OCI-LY1 (cell line): ENCODE data around the gene GPR158.

Experiments
- H2AFZ ChIP-seq: fragments of 200-600 bp; sonication (generic), shearing (Covaris generic); 2 replicates; pipeline ENCODE4 v1.6.0; 2014; ENCODE audit warnings: antibody characterized with exemption, mild to moderate bottlenecking, low read length
- H3F3A ChIP-seq: fragments of 200-600 bp; sonication (generic), shearing (Covaris generic); 2 replicates; pipeline ENCODE4 v1.6.0; 2014; ENCODE audit warnings: mild to moderate bottlenecking, antibody characterized with exemption, low read length, moderate library complexity; ENCODE audit not compliant: insufficient read depth
- H3K27ac ChIP-seq: fragments of 200-600 bp; sonication (generic); 2 replicates; pipeline ENCODE4 v1.5.1; 2014; ENCODE audit warnings: low read length, mixed run types, mild to moderate bottlenecking, low read depth; ENCODE audit not compliant: poor library complexity, severe bottlenecking
- H3K27me3 ChIP-seq: fragments of 200-600 bp; sonication (generic); 2 replicates; pipeline ENCODE4 v1.6.0; 2014; ENCODE audit warnings: antibody characterized with exemption, mild to moderate bottlenecking, low read length, moderate library complexity; ENCODE audit not compliant: insufficient read depth
- H3K36me3 ChIP-seq: fragments of 200-600 bp; sonication (generic); 2 replicates; pipeline ENCODE4 v1.6.1; 2014; ENCODE audit warnings: mild to moderate bottlenecking, antibody characterized with exemption, low read length, moderate library complexity, mixed read lengths; ENCODE audit not compliant: insufficient read depth
- H3K4me1 ChIP-seq: fragments of 200-600 bp; sonication (generic); 2 replicates; pipeline ENCODE4 v1.5.1; 2014; ENCODE audit warnings: mild to moderate bottlenecking, low read length, moderate library complexity; ENCODE audit not compliant: insufficient read depth, severe bottlenecking
- H3K4me2 ChIP-seq: fragments of 200-600 bp; sonication (generic), shearing (Covaris generic); 2 replicates; pipeline ENCODE4 v1.6.1; 2014; ENCODE audit warnings: low read length
- H3K4me3 ChIP-seq: fragments of 200-600 bp; sonication (generic); 2 replicates; pipeline ENCODE4 v1.5.1; 2014; ENCODE audit warnings: low read length, low read depth, mild to moderate bottlenecking, mixed read lengths; ENCODE audit not compliant: poor library complexity, severe bottlenecking
- H3K79me2 ChIP-seq: fragments of 200-600 bp; shearing (Covaris generic); 2 replicates; pipeline ENCODE4 v1.6.1; 2016; ENCODE audit warnings: mixed run types, low read length, mixed read lengths; ENCODE audit not compliant: insufficient read depth
- H3K9ac ChIP-seq: fragments of 200-600 bp; sonication (generic), shearing (Covaris generic); 2 replicates; pipeline ENCODE4 v1.6.1; 2014; ENCODE audit warnings: mild to moderate bottlenecking, low read length, mixed read lengths
- H3K9me2 ChIP-seq: fragments of 200-600 bp; sonication (generic), shearing (Covaris generic); 2 replicates; pipeline ENCODE4 v1.6.1; 2014; ENCODE audit warnings: low read depth, mild to moderate bottlenecking, low read length, mixed read lengths
- H3K9me3 ChIP-seq: fragments of 200-600 bp; shearing (Covaris generic); 2 replicates; pipeline ENCODE4 v1.6.1; 2014; ENCODE audit warnings: low read length, mixed read lengths
- H4K20me1 ChIP-seq: fragments of 200-600 bp; sonication (generic), shearing (Covaris generic); 2 replicates; pipeline ENCODE4 v1.6.0; 2016; ENCODE audit warnings: mild to moderate bottlenecking, low read length; ENCODE audit not compliant: insufficient read depth
- EZH2 ChIP-seq: fragments of 200-600 bp; sonication (generic), shearing (Covaris generic); IDR thresholded peaks from 2 replicates; pipeline ENCODE4 v1.8.0; 2017; ENCODE audit warnings: borderline replicate concordance, mixed run types, mild to moderate bottlenecking, antibody characterized with exemption, low read length, moderate library complexity, mixed read lengths
- TF ChIP-seq, protein P1 (sequence below): fragments of 200-600 bp; sonication (generic), shearing (Covaris generic); IDR thresholded peaks from 2 replicates; pipeline ENCODE4 v1.5.1; 2017; ENCODE audit warnings: mild to moderate bottlenecking, antibody characterized with exemption, low read length, moderate library complexity, mixed read lengths

GPR158 gene

GRCh38 chr10:25398680-25399079 lies 223.9 kb downstream of the GPR158 start:
- no peaks in the 10 kb centered on the region for H3K9me3 ChIP-seq
- H3K9ac ChIP-seq: no peak overlapping the region
- no peak overlapping the region for H3K4me2 ChIP-seq
- H3K9me2 ChIP-seq: no peaks in the 10 kb centered on the region
- H3K4me1 ChIP-seq: no peaks in the 10 kb centered on the region
- H3K4me3 ChIP-seq: no peak overlapping the region
- no peak overlapping the region for H3K27ac ChIP-seq
- no peak overlapping the region for H2AFZ ChIP-seq
- TF ChIP-seq, protein P1, sequence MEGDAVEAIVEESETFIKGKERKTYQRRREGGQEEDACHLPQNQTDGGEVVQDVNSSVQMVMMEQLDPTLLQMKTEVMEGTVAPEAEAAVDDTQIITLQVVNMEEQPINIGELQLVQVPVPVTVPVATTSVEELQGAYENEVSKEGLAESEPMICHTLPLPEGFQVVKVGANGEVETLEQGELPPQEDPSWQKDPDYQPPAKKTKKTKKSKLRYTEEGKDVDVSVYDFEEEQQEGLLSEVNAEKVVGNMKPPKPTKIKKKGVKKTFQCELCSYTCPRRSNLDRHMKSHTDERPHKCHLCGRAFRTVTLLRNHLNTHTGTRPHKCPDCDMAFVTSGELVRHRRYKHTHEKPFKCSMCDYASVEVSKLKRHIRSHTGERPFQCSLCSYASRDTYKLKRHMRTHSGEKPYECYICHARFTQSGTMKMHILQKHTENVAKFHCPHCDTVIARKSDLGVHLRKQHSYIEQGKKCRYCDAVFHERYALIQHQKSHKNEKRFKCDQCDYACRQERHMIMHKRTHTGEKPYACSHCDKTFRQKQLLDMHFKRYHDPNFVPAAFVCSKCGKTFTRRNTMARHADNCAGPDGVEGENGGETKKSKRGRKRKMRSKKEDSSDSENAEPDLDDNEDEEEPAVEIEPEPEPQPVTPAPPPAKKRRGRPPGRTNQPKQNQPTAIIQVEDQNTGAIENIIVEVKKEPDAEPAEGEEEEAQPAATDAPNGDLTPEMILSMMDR: no peak
- H3K36me3 ChIP-seq: no peaks in the 10 kb centered on the region
- no peaks in the 10 kb centered on the region for H3K27me3 ChIP-seq
- H4K20me1 ChIP-seq: no peaks in the 10 kb centered on the region
- H3F3A ChIP-seq: no peaks in the 10 kb centered on the region
- no peaks in the 10 kb centered on the region for H3K79me2 ChIP-seq

- H3K9ac ChIP-seq: no peak overlapping the region
- TF ChIP-seq, protein P1: no peak
- TF ChIP-seq EZH2: no peak
Observed at GRCh38 chr10:25405871-25406270, 231.1 kb downstream of the GPR158 start.

DNA sequence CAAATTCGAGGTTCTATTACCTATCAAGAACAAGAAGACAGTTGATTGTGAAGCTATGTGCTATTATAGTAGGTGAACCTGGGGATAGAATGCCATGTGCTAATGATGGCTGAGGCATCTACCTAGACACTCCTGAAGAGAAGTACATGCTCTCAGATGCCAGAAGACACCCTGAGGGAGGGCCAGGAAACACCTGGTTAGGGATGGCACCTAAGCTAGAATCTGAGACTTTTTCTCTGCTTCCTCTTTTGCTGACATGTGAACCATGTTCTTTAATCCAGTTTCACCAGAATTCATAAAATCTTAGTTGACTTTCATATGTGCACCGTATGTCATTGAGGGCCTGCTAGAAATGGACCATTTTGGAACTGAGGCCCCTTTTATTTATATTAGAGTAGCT lies 242.8 kb downstream of the GPR158 start:
- no peaks in the 10 kb centered on the region for H4K20me1 ChIP-seq
- no peak overlapping the region for H3K9ac ChIP-seq
- H3K9me3 ChIP-seq: no peaks in the 10 kb centered on the region
- no peak overlapping the region for H3K4me3 ChIP-seq
- TF ChIP-seq EZH2: no peak
- TF ChIP-seq, protein P1: no peak
- H3K9me2 ChIP-seq: no peaks in the 10 kb centered on the region
- no peaks in the 10 kb centered on the region for H3K79me2 ChIP-seq
- no peak overlapping the region for H3K27ac ChIP-seq
- H3K4me1 ChIP-seq: no peaks in the 10 kb centered on the region
- no peak overlapping the region for H2AFZ ChIP-seq
- no peaks in the 10 kb centered on the region for H3F3A ChIP-seq
- H3K4me2 ChIP-seq: no peak overlapping the region
- H3K27me3 ChIP-seq: no peaks in the 10 kb centered on the region
- no peaks in the 10 kb centered on the region for H3K36me3 ChIP-seq

More at GRCh38 chr10:25405871-25406270, 231.1 kb downstream of the GPR158 start:
- H4K20me1 ChIP-seq: no peaks in the 10 kb centered on the region
- no peaks in the 10 kb centered on the region for H3K9me3 ChIP-seq
- H2AFZ ChIP-seq: no peak overlapping the region
- H3K4me1 ChIP-seq: no peaks in the 10 kb centered on the region
- H3K9me2 ChIP-seq: no peaks in the 10 kb centered on the region
- no peak overlapping the region for H3K4me2 ChIP-seq
- no peaks in the 10 kb centered on the region for H3K27me3 ChIP-seq
- H3K79me2 ChIP-seq: no peaks in the 10 kb centered on the region
- H3K27ac ChIP-seq: no peak overlapping the region
- H3K36me3 ChIP-seq: no peaks in the 10 kb centered on the region
- H3K4me3 ChIP-seq: no peak overlapping the region
- H3F3A ChIP-seq: no peaks in the 10 kb centered on the region
